Effector memory CD8-positive, alpha-beta T cell (primary cell): ENCODE measurements around the gene KCNS3.
"Not testable (repeated sequence)": the region's sequence is repeated elsewhere in the genome, so short reads cannot be mapped to it uniquely, and the experiment has no call there.

Experiments
- ATAC-seq: fragments of 150-1000 bp; cut with Tn5 transposase; replicated peaks from 2 replicates; pipeline ENCODE4 v1.10.0; 2021; ENCODE audit warnings: mild to moderate bottlenecking, moderate library complexity
- DNase-seq, 3 experiments: peaks; one replicate each; pipeline ENCODE4 v3.0.0; 2021
- H3K27ac Mint-ChIP-seq, 2 donors: one replicate each; pipeline ENCODE4 v1.8.0; 2022; ENCODE audit warnings: mild to moderate bottlenecking in 2 of 2, mixed read lengths in 2 of 2, moderate library complexity in 2 of 2
- H3K27me3 Mint-ChIP-seq, 2 donors: one replicate each; pipeline ENCODE4 v1.8.0; 2022; ENCODE audit warnings: mixed read lengths in 2 of 2
- H3K36me3 Mint-ChIP-seq: one replicate; pipeline ENCODE4 v1.8.0; 2022; ENCODE audit warnings: mild to moderate bottlenecking, moderate library complexity, mixed read lengths; ENCODE audit not compliant: insufficient read depth
- H3K4me1 Mint-ChIP-seq, 2 donors: one replicate each; pipeline ENCODE4 v1.8.0; 2022; ENCODE audit warnings: low read depth in 2 of 2, mixed read lengths in 2 of 2
- H3K4me3 Mint-ChIP-seq, 2 donors: one replicate each; pipeline ENCODE4 v1.8.0; 2022; ENCODE audit warnings: mild to moderate bottlenecking in 2 of 2, mixed read lengths in 2 of 2, moderate library complexity in 2 of 2
- H3K9me3 Mint-ChIP-seq, 2 donors: one replicate each; pipeline ENCODE4 v1.8.0; 2022; ENCODE audit warnings: mixed read lengths in 2 of 2

KCNS3 gene

GRCh38 chr2:17935242-17935885, 56.9 kb downstream of the KCNS3 start:
- ATAC-seq (no peak), DNase-seq (no peak)
- Mint-ChIP-seq H3K27me3 (peaks cover 0 to 4% of the 10 kb centered on the region in 2 donors), H3K36me3 (no peaks in the 10 kb centered on the region), H3K4me1 (no peaks in the 10 kb centered on the region), H3K4me3 (no peak overlapping the region), H3K27ac (no peak overlapping the region), H3K9me3 (no peaks in the 10 kb centered on the region)

GRCh38 chr2:17936599-17936998, 58.1 kb downstream of the KCNS3 start:
- Mint-ChIP-seq H3K4me1 (no peaks in the 10 kb centered on the region), H3K9me3 (no peaks in the 10 kb centered on the region), H3K27ac (no peak overlapping the region)

GRCh38 chr2:17940091-17940630, 61.7 kb downstream of the KCNS3 start:
- Mint-ChIP-seq H3K9me3 (peaks cover 0 to 5% of the 10 kb centered on the region in 2 donors), H3K27ac (no peak overlapping the region), H3K4me3 (no peak overlapping the region), H3K4me1 (no peaks in the 10 kb centered on the region), H3K27me3 (peaks cover 0 to 4% of the 10 kb centered on the region in 2 donors), H3K36me3 (no peaks in the 10 kb centered on the region)
- DNase-seq (no peak), ATAC-seq (no peak)

More at GRCh38 chr2:17936599-17936998, 58.1 kb downstream of the KCNS3 start:
- ATAC-seq, result no peak
- no peak overlapping the region for H3K4me3 Mint-ChIP-seq
- DNase-seq, result no peak
- no peaks in the 10 kb centered on the region for H3K36me3 Mint-ChIP-seq
- peaks cover 0 to 4% of the 10 kb centered on the region in 2 donors for H3K27me3 Mint-ChIP-seq

- no peaks in the 10 kb centered on the region for H3K36me3 Mint-ChIP-seq
- H3K4me1 Mint-ChIP-seq, result no peaks in the 10 kb centered on the region
Measured at GRCh38 chr2:17943444-17943843, 65.0 kb downstream of the KCNS3 start.

GRCh38 chr2:17947113-17947512, 68.6 kb downstream of the KCNS3 start:
- no peak overlapping the region for H3K4me3 Mint-ChIP-seq
- DNase-seq, result no peak
- H3K9me3 Mint-ChIP-seq, result peaks cover 5 to 13% of the 10 kb centered on the region in 2 donors
- H3K4me1 Mint-ChIP-seq, result no peaks in the 10 kb centered on the region
- ATAC-seq, result no peak
- H3K27me3 Mint-ChIP-seq, result peaks cover 0 to 13% of the 10 kb centered on the region in 2 donors
- no peaks in the 10 kb centered on the region for H3K36me3 Mint-ChIP-seq
- no peak overlapping the region for H3K27ac Mint-ChIP-seq

More at GRCh38 chr2:17943444-17943843, 65.0 kb downstream of the KCNS3 start:
- no peak for ATAC-seq
- DNase-seq, result no peak
- peaks cover 5 to 13% of the 10 kb centered on the region in 2 donors for H3K9me3 Mint-ChIP-seq
- H3K27me3 Mint-ChIP-seq, result no peaks in the 10 kb centered on the region
- H3K4me3 Mint-ChIP-seq, result no peak overlapping the region
- no peak overlapping the region for H3K27ac Mint-ChIP-seq

- ATAC-seq, result no peak
- no peak overlapping the region for H3K4me3 Mint-ChIP-seq
Measured at GRCh38 chr2:17950006-17950405, 71.5 kb downstream of the KCNS3 start.

GRCh38 chr2:17951563-17951962, 73.1 kb downstream of the KCNS3 start:
- no peak for ATAC-seq
- Mint-ChIP-seq H3K9me3 (no peaks in the 10 kb centered on the region), H3K27ac (no peak overlapping the region), H3K4me3 (no peak overlapping the region), H3K27me3 (peaks cover 0 to 14% of the 10 kb centered on the region in 2 donors), H3K4me1 (no peaks in the 10 kb centered on the region), H3K36me3 (no peaks in the 10 kb centered on the region)
- DNase-seq, result no peak

More at GRCh38 chr2:17950006-17950405, 71.5 kb downstream of the KCNS3 start:
- H3K9me3 Mint-ChIP-seq, result peaks cover 5 to 8% of the 10 kb centered on the region in 2 donors
- H3K27me3 Mint-ChIP-seq, result peaks cover 0 to 14% of the 10 kb centered on the region in 2 donors
- no peaks in the 10 kb centered on the region for H3K36me3 Mint-ChIP-seq
- H3K4me1 Mint-ChIP-seq, result no peaks in the 10 kb centered on the region
- no peak for DNase-seq
- no peak overlapping the region for H3K27ac Mint-ChIP-seq

GRCh38 chr2:17958466-17959092, 80.1 kb downstream of the KCNS3 start:
- no peak overlapping the region for H3K4me3 Mint-ChIP-seq
- peaks cover 7% of the 10 kb centered on the region in 2 donors for H3K9me3 Mint-ChIP-seq
- no peaks in the 10 kb centered on the region for H3K36me3 Mint-ChIP-seq
- DNase-seq, result no peak
- no peak for ATAC-seq
- no peaks in the 10 kb centered on the region for H3K4me1 Mint-ChIP-seq
- H3K27ac Mint-ChIP-seq, result no peak overlapping the region
- H3K27me3 Mint-ChIP-seq, result no peaks in the 10 kb centered on the region

- Mint-ChIP-seq H3K27me3 (no peaks in the 10 kb centered on the region), H3K36me3 (no peaks in the 10 kb centered on the region), H3K27ac (no peak overlapping the region), H3K4me1 (no peaks in the 10 kb centered on the region), H3K4me3 (no peak overlapping the region), H3K9me3 (peaks cover 7% of the 10 kb centered on the region in 2 donors)
- no peak for DNase-seq
- no peak for ATAC-seq
Measured at GRCh38 chr2:17959356-17959755, 80.9 kb downstream of the KCNS3 start.

- DNase-seq (no peak), ATAC-seq (no peak)
- Mint-ChIP-seq H3K36me3 (no peaks in the 10 kb centered on the region), H3K9me3 (peaks cover 7% of the 10 kb centered on the region in 2 donors), H3K27ac (no peak overlapping the region), H3K4me1 (no peaks in the 10 kb centered on the region), H3K4me3 (no peak overlapping the region), H3K27me3 (no peaks in the 10 kb centered on the region)
Measured at GRCh38 chr2:17959833-17960232, 81.4 kb downstream of the KCNS3 start.

- Mint-ChIP-seq H3K4me3 (no peak overlapping the region), H3K27me3 (no peaks in the 10 kb centered on the region), H3K9me3 (peaks cover 7% of the 10 kb centered on the region in 2 donors), H3K4me1 (no peaks in the 10 kb centered on the region), H3K36me3 (no peaks in the 10 kb centered on the region), H3K27ac (no peak overlapping the region)
- no peak for ATAC-seq
- no peak for DNase-seq
Measured at GRCh38 chr2:17960925-17961324, 82.5 kb downstream of the KCNS3 start.

- DNase-seq (no peak), ATAC-seq (no peak)
- no peaks in the 10 kb centered on the region for H3K4me1 Mint-ChIP-seq
- no peaks in the 10 kb centered on the region for H3K36me3 Mint-ChIP-seq
- H3K27ac Mint-ChIP-seq, result no peak overlapping the region
- H3K9me3 Mint-ChIP-seq, result peaks cover 7% of the 10 kb centered on the region in 2 donors
- H3K27me3 Mint-ChIP-seq, result no peaks in the 10 kb centered on the region
- no peak overlapping the region for H3K4me3 Mint-ChIP-seq
Measured at GRCh38 chr2:17961789-17962188, 83.3 kb downstream of the KCNS3 start.

GRCh38 chr2:17962876-17963275, 84.4 kb downstream of the KCNS3 start:
- DNase-seq (no peak), ATAC-seq (no peak)
- Mint-ChIP-seq H3K4me3 (no peak overlapping the region), H3K9me3 (peaks cover 7% of the 10 kb centered on the region in 2 donors), H3K4me1 (no peaks in the 10 kb centered on the region), H3K36me3 (no peaks in the 10 kb centered on the region), H3K27ac (no peak overlapping the region), H3K27me3 (no peaks in the 10 kb centered on the region)

- H3K4me3 Mint-ChIP-seq, H3K27me3 Mint-ChIP-seq, DNase-seq, ATAC-seq, H3K9me3 Mint-ChIP-seq, H3K4me1 Mint-ChIP-seq, H3K36me3 Mint-ChIP-seq, H3K27ac Mint-ChIP-seq: not testable (repeated sequence)
Measured at GRCh38 chr2:17963571-17963970, 85.1 kb downstream of the KCNS3 start.
